ENCODE results near the gene DYNLT1. TPM values are rescaled to one million over a fixed set of nuclear protein-coding genes. Genes with fewer than 3 reads are reported as not detected.

The DYNLT1 gene
- total and polyA plus RNA-seq, 2 of the 4 experiments (the other 2 are of a cell fraction) = 235 to 349 TPM

- H3K79me1 ChIP-seq (ENCODE audit: low read depth in 1 of 2, low read length in 2 of 2) = peaks cover 5 to 61% of the 10 kb centered on the region in 2 experiments
- peak overlapping the region; percentile 83 for H3K4ac ChIP-seq (ENCODE audit: low read depth, low read length)
- H4K5ac ChIP-seq (ENCODE audit: low read depth, low read length) = peak overlapping the region; percentile 72
- POLR2A ChIA-PET (ENCODE audit: unreplicated experiment) = no interaction called here
- H3K27me3 ChIP-seq (ENCODE audit: control insufficient read depth, insufficient read depth, low read length) = no peaks in the 10 kb centered on the region
- H3K4me3 ChIP-seq (ENCODE audit: insufficient read depth, low read depth, low read length) = no peak overlapping the region
- peak overlapping the region; percentile 0 to 81; a peak in 3 of 4 replicates for H4K8ac ChIP-seq (ENCODE audit: low read depth in 2 of 2, low read length in 2 of 2)
- H2BK5ac ChIP-seq (ENCODE audit: low read depth, low read length, poor library complexity, severe bottlenecking) = peak overlapping the region; percentile 56
- peak overlapping the region; percentile 52 for H2AFZ ChIP-seq (replicated peaks; ENCODE audit: low read length, poor library complexity)
- H3K18ac ChIP-seq (ENCODE audit: low read depth, low read length) = peak overlapping the region; percentile 68; the same call in 1 of the 2 replicates
- H3K36me3 ChIP-seq (ENCODE audit: control insufficient read depth, insufficient read depth, low read length) = peaks cover 32% of the 10 kb centered on the region
- H3K56ac ChIP-seq (ENCODE audit: extremely low read depth, insufficient read depth, low read length) = peak overlapping the region; percentile 27; the same call in 1 of the 2 replicates
- H3K4me2 ChIP-seq (ENCODE audit: low read depth, low read length) = peak overlapping the region; percentile 70
- CTCF ChIA-PET = interaction anchor here (0.5 to 0.6 kb wide), 2 partner anchors 28 to 306 kb away, joined by 3 to 6 read pairs; no protein-coding TSS in a partner anchor
- peak overlapping the region; percentile 79 for H3K27ac ChIP-seq (ENCODE audit: insufficient read depth, low read length)
- H3K9me3 ChIP-seq (ENCODE audit: control insufficient read depth, insufficient read depth, low read length) = no peaks in the 10 kb centered on the region
- intact Hi-C loops (cut with micrococcal nuclease) (no loop called here), dilution Hi-C loops (cut with HindIII; ENCODE audit: low sequenced_read_pairs, unreplicated experiment) (no loop called here), in situ Hi-C loops (cut with MboI; ENCODE audit: low sequenced_read_pairs) (loop anchor here (25.0 kb wide), 1 partner anchor 1080 kb away; no protein-coding TSS in a partner anchor)
- ATAC-seq (ENCODE audit: low read depth) (peak; percentile 92), DNase-seq (peak; percentile 97)
- BruUV-seq (replicated peaks) = no TSS peak
- 13% methylated on average over 7 of the region's 19 CpGs; no CpG with 5 or more reads in 1 of the 2 experiments for WGBS, 2 experiments (ENCODE audit: extremely low coverage in 2 of 2, insufficient read length in 1 of 2)
- peak overlapping the region; percentile 64 for H3K14ac ChIP-seq (replicated peaks; ENCODE audit: low read depth, low read length)
- peak overlapping the region; percentile 89 for H2AK9ac ChIP-seq (replicated peaks; ENCODE audit: low read depth, low read length, poor library complexity)
- H4K20me1 ChIP-seq (ENCODE audit: insufficient read depth, low read length) = peaks cover 12% of the 10 kb centered on the region; the same call in 1 of the 2 replicates
- peaks cover 14% of the 10 kb centered on the region for H3K4me1 ChIP-seq (ENCODE audit: control insufficient read depth, insufficient read depth, low read length)
- H2BK120ac ChIP-seq (ENCODE audit: low read depth, low read length) = peak overlapping the region; percentile 64
- peak overlapping the region; percentile 23 for H3K9ac ChIP-seq (ENCODE audit: low read depth, low read length)
- H3K23ac ChIP-seq (ENCODE audit: low read depth, low read length) = peak overlapping the region; percentile 63; the same call in 1 of the 2 replicates
- H2BK15ac ChIP-seq (ENCODE audit: low read depth, low read length) = no peak overlapping the region; the same call in 2 of the 3 replicates
- H4K91ac ChIP-seq (ENCODE audit: insufficient read depth, low read depth, low read length) = peak overlapping the region; percentile 47; the same call in 1 of the 2 replicates
- no peak for TF ChIP-seq RCOR1 (IDR thresholded peaks at IDR 0.05; ENCODE audit: insufficient replicate concordance, low read length)
- TF ChIP-seq FOS (IDR thresholded peaks at IDR 0.05; ENCODE audit: low read depth, low read length) = peak; percentile 98
- peak; percentile 63; the same call in 1 of the 2 replicates for TF ChIP-seq POLR2A (IDR thresholded peaks at IDR 0.05; ENCODE audit: low read depth, low read length)
- peak; percentile 46; the same call in 1 of the 2 replicates for TF ChIP-seq BHLHE40 (IDR thresholded peaks at IDR 0.05; ENCODE audit: low read depth, low read length)
- no peak for TF ChIP-seq SMC3 (IDR thresholded peaks at IDR 0.05; ENCODE audit: low read depth, low read length)
- 0 out of 2 replicates have a peak, but pooled peaks have one; percentile 29 for TF ChIP-seq CHD1 (IDR thresholded peaks at IDR 0.05; ENCODE audit: low read depth, low read length)
- TF ChIP-seq MXI1 (IDR thresholded peaks at IDR 0.05; ENCODE audit: borderline replicate concordance, low read depth, low read length) = no peak
- peak; percentile 12; the same call in 1 of the 2 replicates for TF ChIP-seq MAZ (IDR thresholded peaks at IDR 0.05; ENCODE audit: borderline replicate concordance, low read depth, low read length)
- peak overlapping the region; percentile 89 for H2AK5ac ChIP-seq (ENCODE audit: low read depth, low read length)
- H2BK20ac ChIP-seq (ENCODE audit: low read depth, low read length) = no peak overlapping the region; the same call in 1 of the 2 replicates
- peaks cover 18% of the 10 kb centered on the region for H3K9me1 ChIP-seq (ENCODE audit: insufficient read depth, low read length)
Observed at GRCh38 chr6:158631678-158632537, 12.6 kb downstream of the DYNLT1 start.

All from IMR-90 (cell line).